Stimulated activated CD8-positive, alpha-beta memory T cell treated with anti-CD3 and anti-CD28 coated beads, Interleukin-7, amount 100 ng/mL, for 4 hours (primary cell): ENCODE results near the gene TRDN.
"Not testable (repeated sequence)": the region's sequence is repeated elsewhere in the genome, so short reads cannot be mapped to it uniquely, and the experiment has no call there.

ENCODE experiments used
- DNase-seq, 2 donors: peaks; one replicate each; pipeline ENCODE4 v3.0.0-alpha.2; 2020; ENCODE audit warnings: low read depth in 2 of 2

Gene TRDN

DNA sequence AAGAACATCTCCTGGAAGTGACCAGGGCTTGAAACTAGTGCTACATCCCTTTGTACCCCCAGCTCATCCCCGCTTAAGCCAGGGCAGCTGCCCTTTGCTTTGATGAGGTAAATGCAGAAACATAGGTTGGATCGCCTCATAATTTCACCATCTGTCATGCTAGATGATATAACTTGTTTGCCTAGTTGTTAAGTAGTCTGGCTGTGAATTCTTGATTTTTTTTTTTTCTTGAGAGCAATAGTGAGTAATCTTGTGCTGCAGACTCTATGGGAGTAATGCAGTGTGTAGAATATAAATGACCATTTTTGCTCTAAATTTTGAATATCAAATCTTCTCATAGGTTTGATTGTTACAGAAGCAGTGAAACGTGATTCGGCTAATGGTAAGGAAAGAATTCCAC is 4.1 kb downstream of the TRDN start:
- no peak for DNase-seq

DNA sequence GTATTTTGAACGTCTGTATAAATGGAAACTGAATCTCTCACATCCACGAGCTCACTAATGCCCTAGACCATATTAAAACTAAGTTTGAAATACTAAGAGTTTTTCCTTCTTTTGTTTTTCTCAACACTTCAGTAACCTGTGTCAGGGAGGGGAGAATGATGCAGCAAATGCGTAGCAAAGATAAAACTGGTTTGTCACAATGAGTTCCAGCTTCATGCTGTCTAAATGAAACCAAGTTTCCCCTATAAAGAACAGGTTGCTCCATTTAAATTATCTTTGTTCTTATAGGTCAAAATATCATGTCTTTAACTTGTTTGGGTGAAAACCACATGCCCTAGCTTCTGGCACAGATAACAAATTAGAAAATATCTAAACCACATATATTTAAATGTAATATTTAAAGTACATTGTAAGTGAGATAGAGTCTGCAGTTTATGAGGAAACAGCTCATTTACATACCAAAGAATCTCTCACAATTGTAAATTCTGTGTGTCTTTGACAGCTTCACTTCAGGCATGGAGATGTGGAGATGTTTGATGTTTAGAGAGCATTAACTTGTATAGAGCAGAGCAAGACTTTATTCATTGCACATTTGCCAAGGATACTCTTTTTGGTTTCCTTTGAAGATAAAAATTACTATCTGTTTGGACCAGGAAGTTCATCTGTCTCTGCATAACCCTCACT is 7.3 kb downstream of the TRDN start:
- DNase-seq: no peak

DNA sequence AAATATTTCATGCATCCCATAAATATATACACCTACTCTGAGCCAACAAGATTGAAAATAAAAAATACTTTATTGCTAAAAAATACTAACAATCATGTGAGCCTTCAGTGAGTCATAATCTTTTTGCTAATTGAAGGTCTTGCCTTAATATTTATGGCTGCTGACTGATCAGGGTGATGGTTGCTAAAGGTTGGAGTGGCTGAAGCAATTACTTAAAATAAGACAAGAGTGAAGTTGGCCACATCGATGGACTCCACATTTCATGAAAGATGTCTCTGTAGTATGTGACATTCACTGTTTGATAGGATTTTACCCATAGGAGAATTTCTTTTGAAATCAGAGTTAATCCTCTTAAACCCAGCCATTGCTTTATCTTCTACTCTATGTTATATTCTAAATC is 11.1 kb downstream of the TRDN start:
- DNase-seq: no peak

DNA sequence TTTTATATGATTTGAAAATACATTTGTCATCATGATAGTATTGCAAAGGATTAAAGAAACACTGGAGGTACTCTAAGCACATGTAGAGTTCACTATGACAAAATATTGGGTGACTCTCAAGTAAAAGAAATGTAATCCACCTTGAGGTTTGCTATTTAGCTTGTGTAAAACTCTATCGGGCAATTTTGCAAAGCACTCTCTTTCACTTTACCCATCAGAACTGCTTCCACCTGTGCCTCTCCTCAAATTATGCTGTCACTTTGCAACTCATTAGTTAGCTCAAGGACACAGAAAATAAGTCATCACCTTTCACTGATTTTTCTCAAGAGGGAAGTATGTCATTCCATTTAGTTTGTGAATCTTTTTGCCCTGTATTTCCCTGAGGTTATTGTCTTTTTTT is 14.0 kb downstream of the TRDN start:
- DNase-seq: no peak

DNA sequence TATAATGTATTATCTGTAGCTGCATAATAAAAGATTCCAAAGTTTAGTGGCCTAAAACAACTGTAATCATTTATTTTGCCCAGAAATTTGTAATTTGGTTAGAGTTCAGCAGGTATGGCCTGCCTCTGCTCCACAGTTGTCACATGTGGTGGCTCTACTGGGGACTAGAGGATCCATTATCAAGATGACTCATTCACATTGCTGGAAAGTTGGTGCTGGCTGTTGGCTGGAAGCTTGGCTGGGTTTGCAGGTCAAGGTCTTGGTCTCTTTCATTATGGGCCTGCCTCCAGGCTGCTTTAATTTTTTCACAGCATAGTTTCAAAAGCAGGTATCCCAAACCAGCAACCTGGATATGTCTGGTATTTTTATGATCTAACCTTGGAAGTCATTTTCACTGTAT is 17.6 kb downstream of the TRDN start:
- no peak for DNase-seq

DNA sequence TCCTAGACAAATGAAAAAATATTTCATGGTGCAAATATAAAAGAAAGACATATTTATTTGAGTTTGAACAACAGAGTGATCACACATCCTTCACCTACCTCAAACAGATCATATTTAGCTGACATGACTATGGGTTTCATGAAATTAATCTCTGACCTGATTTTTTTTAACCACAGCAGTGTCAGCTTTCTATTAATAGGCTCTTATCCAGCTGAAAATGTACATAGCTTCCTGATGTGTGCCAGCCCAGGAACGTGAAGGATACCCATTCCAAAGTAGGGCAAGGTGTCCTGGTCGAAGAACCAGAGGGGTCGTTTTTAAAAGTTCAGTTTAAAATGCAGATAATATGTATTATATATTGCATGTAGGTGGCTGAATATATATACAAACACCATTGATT is 19.8 kb downstream of the TRDN start:
- no peak for DNase-seq

DNA sequence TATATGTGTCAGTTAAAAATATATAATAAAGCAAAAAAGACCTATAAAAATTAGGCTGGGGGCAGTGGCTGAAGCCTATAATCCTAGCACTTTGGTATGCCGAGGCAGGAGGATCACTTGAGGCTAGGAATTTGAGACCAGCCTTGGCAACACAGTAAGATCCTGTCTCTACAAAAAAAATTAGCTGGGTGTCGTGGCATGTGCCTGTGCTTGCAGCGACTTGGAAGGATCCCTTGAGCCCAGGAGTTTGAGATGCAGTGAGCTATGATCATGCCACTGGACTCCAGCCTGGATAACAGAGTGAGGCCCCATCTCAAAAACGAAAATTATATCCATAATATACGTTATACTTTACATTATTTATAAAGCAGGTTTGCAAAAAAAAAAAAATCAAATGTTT is 20.7 kb downstream of the TRDN start:
- DNase-seq: no peak

DNA sequence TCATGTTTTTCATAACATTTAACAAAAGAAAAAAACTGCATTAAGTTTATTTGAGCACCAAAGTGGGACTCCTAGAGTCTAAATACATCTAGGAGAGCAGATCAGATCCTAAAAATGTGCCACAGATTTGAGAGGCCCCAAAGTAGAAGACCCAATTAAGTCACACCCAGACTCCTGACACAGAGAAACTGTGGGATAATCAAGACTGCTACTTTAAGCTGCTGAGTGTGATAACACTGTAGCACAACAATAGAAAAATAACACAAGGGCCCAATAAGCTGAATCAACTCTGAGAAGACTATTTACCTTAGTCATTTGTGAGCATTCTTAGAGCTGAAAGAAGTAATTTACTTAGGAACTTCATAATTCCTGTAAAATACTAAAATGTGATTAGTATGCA is 26.0 kb downstream of the TRDN start:
- no peak for DNase-seq

DNA sequence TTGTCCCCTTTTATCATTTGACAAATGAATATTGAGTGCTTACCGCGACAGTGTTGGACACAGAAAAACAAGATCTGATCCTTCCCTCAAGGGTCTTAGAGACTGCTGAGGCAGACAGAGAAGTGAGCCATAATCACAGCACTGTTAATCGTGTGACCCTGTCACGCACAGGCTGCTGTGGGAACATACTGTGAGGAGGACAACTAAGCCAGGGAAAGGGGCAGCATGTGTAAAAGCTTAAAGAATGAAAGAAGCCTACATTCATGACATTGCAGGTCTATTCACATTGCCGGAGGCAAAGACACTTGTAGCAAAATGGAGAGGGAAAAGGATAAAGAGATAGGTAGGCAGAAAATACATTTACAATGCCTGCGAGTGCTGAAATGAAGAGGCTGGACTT is 32.7 kb downstream of the TRDN start:
- no peak for DNase-seq

DNA sequence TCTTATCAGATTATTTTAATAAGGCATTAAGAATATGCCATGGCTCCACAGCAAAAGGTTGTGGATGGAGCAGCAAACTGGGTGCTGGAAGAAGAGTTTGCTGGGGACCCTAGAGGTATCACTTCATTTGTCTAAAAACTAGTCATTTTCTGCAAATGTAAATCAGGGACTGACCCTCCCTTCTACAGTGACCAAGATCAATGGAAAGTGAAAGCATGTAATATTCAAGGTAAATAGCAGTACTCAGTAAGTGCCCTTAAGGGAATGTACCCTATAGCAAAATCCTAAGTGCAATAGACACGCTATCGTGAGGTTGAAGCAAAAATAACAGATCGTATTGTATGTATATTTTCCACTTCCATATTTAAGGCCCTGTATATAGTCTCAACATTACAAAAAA is 38.7 kb downstream of the TRDN start:
- no peak for DNase-seq

DNA sequence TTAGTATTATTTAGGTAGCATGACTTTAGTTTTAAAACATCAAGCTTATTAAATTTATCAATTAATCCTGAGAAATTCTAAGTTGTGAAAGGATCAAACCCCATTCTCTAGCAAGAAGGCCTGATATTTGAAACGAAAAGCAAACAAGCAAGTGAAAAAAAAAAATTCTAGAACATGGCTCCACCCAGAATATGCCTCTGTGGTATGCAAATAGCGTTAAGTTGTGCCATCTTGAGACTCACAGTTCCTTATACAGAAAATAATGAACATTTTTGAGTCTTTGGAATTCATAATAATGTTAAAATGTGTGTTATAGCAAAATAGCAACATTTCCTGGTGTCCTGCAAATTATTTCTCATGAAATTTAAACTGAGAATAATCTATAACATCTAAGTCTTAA is 42.0 kb downstream of the TRDN start:
- DNase-seq: no peak

DNA sequence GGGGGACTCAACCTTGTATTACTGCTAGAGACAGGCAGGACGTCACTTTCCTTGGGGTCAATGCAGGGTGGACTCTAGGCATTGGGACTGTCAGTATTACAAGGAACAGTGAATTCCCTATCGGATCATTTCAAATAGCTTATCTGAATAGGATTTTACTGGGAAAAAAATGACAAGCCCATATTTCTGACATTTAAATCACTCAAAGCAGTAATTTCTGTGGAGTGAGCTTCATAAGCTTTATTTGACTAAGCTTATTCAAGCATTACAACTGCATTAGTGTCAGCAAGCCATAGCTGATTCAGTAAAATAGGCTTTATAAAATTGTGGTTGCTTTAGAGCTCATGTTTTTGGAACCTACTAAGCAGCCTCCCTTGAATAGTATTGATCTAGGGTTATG is 44.3 kb downstream of the TRDN start:
- DNase-seq: no peak

DNA sequence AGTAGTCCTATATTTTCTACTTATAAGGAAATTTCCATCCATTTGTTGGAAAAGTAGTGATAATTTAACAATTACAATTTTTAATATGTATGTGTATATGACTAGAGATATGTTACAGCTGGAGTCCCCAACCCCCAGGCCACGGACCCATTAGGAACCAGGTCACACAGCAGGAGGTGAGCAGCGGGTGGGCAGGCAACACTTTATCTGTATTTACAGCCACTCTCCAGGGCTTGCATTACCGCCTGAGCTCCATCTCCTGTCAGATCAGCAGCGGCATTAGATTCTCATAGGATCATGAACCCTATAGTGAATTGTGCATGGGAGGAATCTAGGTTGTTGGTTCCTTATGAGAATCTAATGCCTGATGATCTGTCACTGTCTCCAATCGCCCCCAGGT is 46.8 kb downstream of the TRDN start:
- DNase-seq: no peak

DNA sequence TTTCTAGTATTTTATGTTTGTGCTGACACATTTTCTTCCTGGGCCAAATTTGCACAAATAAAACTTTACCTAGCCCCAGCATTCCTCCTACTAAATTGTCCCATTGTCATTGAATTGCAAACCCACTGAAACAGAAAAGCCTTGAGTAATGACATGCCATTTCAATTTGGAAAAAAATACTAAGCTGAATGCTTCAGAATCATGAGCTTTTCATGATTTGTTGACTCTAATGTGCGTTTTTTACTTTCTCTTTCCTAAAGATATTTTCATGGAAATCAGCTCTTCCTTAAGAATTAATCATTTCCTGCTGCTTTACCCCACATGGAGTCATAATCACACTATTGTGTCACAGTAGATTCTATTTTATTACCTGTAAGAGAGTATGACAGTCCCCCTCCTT is 47.4 kb downstream of the TRDN start:
- DNase-seq: no peak

DNA sequence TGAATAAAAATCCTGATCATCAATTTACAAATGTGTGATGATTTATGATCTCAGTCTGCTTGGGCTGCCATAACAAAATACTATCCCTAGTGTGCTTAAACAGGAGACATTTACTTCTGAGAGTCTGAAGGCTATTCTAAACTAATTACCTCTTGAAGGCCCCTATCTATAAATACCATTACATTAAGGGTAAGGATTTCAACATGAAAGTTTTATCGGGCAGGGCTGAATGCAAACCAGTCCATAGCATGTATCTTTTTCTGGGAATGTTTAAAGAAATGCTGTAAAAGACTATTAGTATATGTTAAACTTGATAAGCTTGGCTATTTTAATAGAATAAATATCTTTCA is 48.2 kb downstream of the TRDN start:
- no peak for DNase-seq

DNA sequence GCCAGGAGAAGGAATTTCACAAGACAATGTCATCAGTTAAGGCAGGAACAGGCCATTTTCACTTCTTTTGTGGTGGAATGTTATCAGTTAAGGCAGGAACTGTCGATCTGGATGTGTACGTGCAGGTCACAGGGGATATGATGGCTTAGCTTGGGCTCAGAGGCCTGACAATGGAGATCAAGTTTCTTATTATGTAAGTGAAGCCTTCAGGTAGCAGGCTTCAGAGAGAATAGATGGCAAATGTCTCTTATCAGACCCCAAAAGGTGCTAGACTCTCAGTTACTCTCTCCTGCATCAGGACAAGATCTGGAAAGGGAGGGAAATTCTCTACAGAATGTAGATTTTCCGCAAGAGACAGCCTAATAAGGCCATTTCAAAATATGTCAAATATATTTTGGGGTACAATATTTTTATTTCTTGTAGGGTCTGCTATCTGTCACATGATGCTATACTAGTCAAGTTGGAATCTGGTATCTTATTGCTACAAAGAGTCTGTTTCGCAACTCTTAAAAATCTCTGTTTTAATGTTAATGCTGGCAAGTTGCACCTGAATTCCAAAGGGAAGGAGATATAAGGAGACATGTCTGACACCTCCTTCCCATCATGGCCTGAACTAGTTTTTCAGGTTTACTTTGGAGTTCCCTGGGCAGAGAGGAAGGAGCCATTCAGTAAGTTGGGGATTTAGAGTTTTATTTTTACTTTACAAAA is 48.8 kb downstream of the TRDN start:
- no peak for DNase-seq

DNA sequence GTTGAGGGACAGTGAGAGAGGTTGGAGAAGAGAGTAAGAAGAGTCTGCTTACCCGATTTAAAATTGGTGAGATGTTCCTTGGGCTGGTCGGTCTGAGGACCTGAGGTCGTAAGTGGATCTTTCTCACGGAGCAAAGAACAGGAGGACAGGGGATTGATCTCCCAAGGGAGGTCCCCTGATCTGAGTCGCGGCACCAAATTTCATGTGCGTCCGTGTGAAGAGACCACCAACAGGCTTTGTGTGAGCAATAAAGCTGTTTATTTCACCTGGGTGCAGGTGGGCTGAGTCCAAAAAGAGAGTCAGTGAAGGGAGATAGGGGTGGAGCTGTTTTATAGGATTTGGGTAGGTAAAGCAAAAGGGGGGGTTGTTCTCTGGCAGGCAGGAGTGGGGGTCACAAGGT is 49.3 kb downstream of the TRDN start:
- not testable (repeated sequence) for DNase-seq

DNA sequence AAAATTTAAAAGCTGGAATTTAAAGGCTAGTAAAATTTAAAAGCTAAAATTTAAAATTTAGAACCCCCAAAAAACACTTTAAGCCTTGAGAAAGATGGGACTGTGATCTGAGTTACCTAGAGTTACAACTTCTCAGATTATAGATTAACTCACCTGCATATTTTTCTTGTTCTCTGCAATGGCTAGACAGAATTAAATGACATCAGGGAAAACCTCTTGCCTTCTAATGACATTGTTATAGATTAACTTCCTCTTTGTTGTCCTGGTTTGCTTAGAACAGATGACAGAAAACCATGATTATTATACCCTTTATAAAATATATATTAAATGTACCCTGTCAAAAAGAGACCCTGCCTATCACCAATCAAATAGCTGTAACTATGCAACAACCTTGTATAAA is 56.4 kb downstream of the TRDN start:
- DNase-seq: no peak

DNA sequence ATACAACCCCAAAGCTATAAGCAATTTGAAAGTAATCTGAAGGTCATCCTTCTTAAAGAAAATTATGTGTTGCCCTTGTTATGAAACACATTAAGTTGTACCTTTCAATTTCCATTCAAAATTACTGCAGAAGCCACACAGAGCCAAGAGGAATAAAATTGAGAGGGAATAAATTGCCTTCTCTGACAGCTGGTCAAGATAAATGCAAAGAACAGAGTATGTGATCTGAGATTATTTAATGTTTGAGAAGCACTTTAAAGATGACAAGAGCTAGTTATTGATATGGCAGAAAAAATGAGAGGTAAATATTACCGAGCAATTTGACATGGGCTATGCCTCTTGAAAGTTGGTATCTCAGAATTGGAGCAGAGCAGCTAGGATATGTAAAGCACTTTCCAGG is 61.6 kb downstream of the TRDN start:
- DNase-seq: no peak

DNA sequence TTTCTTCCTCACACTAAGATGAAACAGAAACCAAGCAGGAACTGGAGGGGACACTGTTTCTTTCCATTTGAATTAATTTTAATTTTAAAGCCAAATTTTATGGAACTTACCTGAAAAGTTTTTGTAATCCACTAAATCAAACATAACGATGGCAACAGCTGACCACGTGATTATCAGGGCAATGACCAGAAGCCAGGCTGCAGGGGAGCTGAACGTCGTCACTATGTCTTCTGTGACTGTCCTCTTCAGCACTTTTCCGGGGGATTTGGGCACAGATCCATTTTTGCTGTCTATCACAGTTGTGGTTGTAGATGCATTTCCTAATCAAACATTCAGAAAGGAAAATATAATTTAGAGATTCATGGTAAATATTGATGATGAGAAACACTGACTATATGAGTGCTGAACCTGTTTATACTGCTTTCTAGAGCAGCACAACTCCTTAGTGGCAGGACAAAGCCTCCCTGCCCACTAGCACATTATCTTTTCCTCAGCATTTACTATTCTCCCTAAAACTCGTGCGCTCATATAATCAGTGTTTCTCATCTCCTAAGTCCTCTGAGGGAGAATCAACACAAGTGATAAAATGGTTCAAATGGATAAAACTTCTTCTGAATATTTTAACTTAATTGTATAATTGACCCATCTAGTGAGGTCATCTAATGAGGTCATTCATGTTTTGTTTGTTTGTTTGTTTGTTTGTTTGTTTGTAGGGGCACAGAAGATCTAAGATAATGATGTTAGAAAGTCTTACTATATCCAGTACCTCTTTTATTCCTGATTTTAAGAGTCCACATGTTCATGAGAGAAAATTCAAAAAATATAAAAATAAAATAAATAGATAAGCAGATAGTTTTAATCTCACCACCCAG is 65.7 kb downstream of the TRDN start:
- DNase-seq: no peak

DNA sequence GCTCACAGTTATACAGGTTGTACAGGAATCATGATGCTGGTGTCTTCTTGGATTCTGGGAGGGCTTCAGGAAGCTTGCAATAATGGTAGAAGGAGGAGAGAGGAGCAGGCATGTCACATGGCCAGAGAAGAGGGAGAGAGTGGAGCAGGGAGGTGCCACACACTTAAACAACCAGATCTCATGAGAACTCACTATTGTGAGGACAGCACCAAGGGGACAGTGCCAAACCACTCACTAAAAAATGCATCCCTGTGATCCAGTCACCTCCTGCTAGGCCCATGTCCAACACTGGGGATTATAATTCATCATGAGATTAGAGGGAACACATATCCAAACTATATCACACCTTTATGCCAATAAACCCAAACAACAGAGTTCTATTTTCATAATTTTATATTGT is 67.2 kb downstream of the TRDN start:
- no peak for DNase-seq

DNA sequence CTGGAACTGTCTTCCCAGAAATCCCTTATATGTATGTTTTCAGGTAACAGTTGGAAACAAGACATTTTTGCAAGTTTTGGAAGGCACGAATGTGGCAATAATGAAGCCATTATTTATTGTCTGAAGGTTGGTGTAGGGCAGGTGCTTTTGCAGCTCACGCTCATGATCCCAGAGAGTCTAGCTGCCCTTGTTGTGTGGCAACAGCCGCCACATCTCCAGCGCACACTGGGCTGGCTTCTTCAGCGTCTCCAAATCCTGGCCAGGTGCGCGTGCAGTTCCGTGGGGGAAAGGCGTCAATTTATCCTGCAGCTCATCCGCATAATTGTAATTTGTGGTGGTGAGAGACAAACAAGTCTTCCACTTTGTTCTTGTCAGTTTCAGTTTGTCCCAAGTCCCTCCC is 71.2 kb downstream of the TRDN start:
- no peak for DNase-seq

DNA sequence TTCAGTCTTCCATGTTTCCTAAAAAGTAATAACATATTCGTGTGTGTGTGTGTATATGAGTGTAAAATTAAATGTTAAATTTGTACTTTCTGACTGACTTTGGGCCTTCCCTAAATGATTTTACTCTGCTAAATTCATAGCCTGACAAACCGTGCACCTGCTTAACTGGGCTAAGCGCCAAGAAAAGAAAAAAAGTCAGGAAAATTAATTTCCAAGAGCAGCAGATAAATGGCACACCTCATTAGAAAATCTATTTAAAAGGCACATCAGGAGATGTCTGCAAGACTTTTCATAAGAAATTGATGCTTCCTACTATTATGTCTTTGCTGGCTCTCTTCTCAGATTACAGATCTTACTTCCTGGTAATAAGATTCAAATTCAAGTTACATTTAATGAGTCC is 72.4 kb downstream of the TRDN start:
- no peak for DNase-seq
